ENCODE results near the gene EIF3L.
A peak's percentile ranks its signal among the peaks of the same experiment; 100 is the strongest.

The EIF3L gene

DNA sequence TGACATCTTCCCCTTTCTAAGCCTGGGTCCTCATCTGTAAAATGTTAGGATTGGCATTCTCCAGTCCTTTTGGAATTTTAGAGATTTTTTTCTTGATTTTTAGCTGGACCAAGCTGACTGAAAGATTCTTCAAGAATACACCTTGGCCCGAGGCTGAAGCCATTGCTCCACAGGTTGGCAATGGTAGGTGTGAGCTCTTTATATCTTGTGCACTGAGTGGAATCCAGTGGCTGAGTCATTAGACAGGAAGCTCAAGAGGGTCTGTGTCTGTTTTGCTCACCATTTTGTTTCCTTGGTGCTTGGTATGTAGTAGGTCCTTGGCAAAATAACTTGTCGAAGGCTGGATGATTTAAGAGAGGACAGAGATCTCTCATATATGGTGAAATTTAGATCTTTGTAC, 6.2 kb downstream of the EIF3L start:
- no peak for DNase-seq

DNA sequence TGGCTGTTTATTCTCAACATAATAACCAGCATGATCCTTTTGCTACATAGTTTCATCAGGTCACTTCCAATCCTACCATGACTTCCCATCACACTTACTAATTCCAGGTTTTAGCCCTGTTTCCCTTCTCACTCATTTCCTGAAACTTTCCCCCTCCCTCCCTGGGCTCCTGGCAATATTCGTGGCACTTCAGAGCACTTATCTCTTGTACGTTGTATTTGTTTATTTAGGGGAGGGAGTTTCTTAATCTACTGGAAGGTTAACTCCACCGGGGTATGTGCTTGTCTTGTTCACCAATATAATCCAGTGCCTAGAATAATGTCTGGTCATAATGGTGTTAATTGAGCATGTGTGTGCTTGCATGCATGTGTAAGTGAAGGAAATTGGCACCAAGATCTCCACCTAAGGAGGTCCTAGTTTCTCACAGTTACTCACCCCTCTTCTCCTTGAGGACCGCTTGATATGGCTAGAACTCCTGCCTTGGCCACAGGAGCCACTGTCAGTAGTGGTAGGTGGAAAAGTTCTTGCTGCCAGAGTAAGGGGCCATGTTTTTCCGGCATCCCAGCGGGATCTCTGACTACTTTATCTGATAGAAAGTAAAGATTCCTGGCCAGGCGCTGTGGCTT, 11.7 kb downstream of the EIF3L start:
- DNase-seq, result no peak

DNA sequence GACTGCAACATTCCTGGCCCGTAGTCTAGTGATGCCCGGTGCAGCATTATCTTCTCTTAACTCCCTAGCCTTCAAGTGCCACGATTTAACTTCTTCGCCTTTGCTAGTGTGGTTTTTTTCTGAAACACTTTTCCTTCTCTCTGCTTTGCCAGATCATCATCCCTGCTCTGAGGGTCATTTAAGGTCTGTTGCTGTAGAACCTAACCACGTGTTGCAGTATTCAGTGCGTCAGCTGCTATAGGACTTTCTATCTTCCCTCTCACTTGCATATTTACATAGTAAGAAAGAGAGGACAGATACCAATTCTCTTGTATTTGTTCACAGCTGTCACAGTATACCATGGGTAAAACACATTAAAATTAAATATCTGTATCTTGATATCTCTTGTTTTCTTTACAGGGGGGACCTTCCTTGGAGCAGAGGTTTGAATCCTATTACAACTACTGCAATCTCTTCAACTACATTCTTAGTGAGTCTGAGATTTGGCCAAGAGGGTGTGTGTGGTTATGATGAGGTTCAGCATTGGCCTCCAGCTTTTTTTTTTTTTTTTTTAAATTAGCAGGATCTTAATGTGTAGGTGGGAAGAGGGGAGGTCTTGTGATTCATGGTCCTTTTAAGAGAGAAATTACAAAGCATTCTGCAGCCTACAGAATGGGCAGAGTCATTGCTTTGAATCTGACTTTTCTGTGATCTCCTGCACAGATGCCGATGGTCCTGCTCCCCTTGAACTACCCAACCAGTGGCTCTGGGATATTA, 13.5 kb downstream of the EIF3L start:
- no peak for DNase-seq

DNA sequence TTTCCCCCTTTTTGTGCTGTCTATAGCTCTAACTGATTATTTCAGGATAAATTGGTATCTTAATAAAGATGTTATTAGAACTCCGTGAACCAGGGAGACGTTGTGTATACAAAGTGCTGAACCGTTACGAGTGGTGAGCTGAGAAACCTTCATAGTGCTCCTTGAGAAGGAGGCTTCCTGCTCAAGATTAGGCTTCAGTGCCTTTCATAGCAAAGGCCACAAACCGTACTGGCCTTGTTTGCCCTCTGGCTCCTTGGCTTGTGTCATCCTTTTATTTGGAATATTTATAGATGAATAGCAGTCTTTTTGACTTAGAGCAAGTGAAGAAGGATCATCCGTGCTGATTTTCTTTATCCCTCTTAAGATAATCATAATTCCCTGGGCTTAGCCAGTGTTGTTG, 16.3 kb downstream of the EIF3L start:
- DNase-seq, result no peak

DNA sequence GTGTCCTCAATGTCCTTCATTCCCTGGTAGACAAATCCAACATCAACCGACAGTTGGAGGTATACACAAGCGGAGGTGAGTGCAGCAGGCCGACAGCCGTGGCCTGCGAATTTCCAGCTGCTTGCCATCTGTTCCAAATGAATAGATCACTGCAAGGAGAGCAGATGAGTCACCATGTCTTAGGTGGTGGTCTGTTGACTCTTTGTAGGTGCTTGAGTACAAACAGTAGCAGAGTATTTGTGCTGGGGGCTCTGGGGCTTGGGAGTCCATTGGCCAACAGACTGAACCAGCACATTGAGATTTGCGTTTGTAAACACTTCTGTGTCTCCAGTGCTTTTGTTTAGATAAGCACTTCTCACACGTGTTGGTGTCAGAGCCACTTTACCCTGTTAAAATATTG, 21.1 kb downstream of the EIF3L start:
- DNase-seq, result no peak

DNA sequence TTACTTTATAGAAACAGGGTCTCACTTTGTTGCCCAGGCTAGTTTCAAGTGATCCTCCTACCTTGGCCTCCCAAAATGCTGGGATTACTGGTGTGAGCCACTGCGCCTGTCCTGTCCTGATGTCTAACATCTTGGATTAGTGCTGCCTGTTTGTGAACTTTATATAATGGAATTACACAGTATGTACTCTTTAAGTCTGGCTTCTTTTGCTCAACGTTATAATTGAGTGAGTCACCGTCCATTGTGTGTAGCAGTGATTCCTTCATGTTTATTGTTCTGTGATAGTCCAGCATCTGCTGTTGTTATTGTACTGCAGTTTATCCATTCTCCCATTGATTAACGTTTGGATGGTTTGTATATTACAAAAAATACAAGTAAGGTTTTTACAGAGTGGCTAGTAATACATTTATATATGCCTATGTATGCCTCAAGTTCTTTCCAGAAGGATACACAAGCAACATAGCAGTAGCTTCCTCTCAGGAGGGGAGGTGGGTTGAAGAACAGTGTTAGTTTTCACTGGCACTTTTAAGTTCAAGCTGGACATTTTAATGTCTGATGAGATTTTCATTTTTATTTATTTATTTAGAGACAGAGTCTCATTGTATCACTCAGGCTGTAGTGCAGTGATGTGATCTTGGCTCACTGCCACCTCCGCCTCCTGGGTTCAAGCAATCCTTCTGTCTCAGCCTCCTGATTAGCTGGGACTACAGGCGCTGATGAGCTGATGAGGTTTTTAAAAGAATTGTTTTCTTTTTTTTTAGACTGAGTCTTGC, 31.6 kb downstream of the EIF3L start:
- no peak for DNase-seq

DNA sequence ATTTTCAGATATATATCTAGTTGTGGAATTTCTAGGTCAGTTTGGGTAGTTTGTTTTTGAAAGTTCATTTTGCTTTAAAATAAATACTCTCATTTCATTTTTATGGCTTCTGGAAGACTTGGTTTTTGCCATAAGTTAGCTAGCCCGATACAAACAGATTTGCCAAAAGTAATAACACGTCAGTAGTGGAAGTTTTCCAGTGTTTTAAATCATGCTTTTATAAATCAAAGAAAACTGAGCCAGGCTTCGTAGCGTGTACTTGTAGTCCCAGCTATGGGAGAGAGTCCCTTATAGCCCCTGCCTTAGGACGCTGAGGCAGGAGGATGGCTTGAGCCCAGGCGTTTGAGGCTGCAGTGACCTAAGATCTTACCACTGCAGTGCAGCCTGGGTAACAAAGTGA, 35.2 kb downstream of the EIF3L start:
- no peak for DNase-seq

DNA sequence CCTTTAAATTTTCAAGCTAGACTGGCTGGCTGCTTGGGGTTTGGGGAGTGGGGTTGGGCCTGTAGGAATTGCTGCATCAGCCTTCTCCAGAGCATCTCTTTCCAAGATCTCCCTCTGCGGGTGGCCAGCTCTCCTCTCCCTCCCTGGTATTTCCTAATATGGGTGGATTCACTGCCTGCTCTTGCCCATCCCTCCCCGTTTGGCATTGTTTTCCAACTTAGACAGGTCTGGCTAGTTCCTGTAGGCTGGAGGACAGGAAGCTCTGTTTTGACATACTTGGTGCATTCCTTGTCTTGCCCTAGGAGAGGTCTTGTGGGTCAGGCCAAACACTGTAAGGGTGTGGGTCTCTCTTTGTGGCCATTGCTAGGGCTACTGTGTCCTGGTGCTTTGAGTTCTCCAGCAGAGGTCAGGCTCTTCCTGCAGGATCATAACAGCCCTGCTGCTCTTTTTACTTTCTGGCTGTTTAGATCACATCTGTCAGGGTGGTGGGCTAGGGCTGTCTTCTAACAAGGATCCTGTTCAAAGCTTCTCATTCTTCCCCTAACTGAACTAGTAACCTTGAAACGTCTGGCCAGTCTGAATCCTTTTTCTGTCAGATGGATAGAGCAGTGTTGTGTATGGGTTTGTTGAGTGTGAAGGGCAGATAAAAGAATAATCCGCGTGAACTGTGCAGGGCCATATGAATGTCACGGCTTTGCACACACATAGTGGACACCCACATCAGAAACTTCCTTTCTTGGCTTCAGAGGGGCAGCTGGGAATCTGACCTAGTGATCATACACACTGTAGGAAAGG, 38.6 kb downstream of the EIF3L start:
- no peak for DNase-seq

DNA sequence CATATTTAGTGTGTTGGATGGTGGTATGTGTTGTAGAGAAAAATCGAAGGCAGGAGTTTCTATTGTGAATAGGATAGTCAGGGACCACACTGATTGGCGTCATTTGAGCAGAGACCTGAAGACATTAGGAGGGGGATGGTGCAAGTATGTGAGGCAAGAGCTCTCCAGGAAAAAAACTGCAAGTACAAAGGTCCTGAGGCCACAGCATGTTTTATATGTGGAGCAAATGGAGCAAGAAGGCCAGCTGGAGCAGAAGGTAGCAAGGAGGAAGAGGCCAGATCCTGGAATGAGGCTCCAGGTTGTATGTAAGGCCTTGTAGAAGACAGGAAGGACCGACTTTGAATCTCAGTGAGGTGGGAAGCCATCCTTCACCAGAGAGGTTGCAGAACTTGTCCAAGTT, 42.7 kb downstream of the EIF3L start:
- no peak for DNase-seq

DNA sequence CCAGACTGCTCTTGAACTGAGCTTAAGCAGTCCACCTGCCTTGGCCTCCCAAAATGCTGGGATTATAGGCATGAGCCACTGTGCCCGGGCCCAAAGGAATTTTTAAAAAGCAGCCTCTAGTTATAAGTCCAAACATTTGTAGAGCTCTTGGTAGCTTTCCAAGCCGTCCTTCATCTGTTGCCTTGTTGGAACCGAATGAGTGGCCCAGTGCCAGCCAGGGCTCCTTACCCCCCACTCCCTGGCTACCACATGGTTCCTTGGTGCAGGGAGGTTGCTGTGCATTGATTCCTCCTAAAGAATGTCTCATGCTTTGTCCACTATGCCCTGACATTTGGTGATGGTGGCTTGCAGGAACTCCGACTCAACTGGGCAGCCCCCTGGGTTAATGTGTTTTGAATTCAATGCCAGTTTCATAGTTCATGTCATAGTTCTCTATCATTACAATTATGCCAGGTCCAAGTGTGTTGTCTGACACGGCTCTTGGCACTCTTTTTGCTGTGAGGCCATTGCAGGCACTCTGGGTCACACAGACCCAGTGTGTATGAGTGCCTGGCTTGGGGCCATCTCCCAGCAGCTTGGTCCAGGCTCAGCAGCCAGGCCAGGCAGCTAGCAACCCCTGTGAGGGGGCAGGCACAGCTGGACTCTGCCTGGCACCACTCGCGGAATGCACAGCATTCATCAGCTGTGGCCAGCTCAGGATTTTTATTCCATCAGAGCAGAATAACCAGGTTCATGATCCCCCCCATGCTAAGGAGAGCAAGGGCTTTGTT, 43.5 kb downstream of the EIF3L start:
- no peak for DNase-seq

DNA sequence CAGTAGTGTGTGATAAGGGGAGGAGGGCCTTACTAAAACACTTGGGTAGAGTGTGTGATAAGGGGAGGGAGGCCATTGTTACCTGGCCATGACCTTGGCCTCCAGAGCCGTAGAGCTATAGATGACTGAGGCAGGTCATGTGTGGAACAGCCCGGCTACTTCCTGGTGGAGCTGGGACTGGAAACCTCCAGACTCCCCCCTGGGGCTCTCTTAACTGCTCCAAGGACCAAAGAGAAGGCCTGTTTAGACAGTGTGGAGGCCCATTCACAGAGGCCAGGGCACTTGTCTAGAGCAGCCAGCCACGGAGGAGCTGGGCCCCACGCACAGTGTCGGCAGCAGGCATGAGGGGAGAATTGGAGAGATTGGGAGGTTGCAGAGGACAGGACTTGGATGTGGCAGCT, 44.4 kb downstream of the EIF3L start:
- no peak for DNase-seq

DNA sequence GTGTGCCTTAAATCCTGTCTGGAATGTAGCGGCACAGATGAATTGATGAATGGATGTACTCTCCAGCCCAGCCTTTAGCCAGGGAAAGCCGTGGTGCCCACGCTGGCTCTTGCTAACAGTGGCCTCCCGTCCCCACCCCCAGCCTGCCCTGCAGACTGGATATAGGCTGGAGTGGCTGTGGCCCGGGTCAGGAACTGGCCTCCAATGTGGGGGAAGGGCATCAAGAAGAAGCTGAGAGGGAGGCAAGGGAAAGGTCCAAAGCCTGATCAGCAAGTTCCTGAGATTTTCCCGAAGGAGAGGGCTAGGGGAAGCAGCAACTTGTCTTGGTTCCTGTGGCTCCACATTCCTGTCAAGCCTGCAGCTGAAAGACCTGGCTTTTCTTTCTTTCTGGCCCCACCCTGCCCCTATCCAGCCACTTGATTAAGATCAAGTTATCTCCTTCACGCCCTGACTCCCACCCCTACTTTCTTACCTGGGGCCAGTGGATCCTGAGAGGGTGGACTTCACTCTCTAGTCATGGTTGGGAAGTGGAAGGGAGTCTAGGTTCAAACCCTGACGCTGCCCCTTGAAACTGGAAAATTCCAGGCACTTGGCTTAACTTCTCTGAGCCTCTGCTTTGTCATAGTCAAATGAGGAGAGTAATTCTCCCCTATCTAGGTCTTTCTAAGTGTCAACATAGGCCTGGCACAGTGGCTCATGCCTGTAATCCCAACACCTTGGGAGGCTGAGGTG, 45.9 kb downstream of the EIF3L start:
- DNase-seq, result no peak

DNA sequence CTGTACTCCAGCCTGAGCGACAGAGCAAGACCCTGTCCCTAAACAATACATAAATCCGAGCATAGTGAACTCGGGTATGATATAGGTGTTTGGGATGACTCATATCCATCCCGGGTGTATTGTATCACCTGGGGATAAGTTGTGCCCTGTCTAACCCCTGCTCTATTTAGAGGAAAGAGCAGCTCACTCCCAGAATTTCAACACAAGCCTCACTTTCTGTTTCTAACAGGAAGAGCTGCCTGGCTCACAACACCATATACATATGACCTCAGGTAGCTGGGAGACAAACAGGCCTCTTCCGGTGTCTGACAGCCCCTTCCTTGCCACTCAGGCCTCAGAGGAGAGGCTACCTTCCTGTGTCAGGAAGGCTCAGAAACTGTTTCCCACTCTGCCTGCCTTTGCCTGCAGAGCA, 47.0 kb downstream of the EIF3L start:
- DNase-seq, result peak in 4 of 6 experiments; percentile 13 to 48 (median 42)

DNA sequence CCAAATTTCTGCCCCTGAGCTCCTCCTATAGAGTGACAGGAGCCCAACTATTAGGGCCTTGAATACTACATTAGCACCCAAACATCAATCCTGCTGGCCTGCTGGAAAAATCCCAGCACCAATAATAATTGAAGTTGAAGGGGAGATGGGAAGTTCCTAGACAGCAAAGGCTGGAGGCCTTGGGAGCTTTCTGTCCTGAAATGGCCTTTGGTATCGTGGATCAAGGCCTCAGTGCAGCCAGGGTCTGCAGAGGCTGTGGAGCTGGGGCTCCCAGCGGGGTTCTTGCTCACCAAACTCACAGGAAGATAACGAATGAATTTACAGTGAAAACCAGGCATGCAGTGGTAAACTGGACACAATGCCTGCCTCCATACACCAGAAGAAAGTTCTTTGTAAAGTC, 47.7 kb downstream of the EIF3L start:
- no peak for DNase-seq

DNA sequence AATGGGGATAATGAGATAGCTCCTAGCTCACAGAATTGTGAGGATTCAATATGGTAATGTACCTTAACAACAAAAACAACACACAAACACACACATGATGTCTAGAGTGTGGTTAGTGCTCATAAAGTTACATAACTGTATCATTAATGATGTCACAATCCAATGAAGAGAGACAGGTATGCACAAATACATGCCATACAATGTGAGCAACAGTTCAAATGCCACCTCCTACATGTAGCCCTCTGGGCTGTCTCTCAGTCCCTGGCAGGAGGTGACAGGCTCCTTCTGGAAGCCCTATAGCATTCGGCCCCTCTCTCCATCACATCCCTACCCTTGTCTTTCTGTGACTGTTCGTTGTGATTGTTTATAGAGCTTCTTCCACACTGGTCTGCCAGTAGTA, 48.6 kb downstream of the EIF3L start:
- no peak for DNase-seq

DNA sequence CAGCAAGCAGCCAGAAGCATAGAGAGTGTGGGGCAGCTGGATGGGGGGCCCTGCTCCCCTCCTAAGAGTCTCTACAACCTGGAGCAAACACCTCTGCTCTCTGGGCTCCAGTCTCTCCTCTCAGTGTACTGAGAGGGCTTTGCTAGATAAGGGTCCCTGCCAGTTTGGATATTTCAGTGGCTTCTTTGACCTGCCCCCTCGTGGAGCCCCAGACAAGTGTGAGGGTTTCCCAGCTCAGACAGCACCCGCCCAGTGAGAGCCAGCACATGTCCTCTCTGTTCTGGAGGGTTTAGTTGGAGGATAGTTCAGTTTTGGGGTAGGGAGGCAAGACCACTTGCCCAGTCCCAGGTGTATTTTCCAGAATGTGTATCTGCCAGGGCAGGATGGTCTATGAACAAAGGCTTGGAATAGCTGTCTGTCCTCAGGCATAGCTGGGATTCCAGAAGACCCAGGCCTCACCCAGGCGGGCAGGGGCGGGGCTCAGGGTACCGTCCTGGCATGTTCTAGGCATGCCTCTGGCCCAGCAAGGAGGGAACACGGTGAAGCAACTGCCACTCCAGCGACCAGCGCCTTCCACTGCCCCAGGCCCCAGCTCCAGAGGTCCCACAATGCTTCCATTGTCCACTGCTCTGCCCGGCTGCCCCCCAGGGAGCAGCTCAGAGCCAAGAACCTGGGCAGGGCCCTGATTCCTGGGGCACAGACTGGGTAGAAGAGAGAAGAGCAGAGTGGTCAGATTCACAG, 49.4 kb downstream of the EIF3L start:
- no peak for DNase-seq

DNA sequence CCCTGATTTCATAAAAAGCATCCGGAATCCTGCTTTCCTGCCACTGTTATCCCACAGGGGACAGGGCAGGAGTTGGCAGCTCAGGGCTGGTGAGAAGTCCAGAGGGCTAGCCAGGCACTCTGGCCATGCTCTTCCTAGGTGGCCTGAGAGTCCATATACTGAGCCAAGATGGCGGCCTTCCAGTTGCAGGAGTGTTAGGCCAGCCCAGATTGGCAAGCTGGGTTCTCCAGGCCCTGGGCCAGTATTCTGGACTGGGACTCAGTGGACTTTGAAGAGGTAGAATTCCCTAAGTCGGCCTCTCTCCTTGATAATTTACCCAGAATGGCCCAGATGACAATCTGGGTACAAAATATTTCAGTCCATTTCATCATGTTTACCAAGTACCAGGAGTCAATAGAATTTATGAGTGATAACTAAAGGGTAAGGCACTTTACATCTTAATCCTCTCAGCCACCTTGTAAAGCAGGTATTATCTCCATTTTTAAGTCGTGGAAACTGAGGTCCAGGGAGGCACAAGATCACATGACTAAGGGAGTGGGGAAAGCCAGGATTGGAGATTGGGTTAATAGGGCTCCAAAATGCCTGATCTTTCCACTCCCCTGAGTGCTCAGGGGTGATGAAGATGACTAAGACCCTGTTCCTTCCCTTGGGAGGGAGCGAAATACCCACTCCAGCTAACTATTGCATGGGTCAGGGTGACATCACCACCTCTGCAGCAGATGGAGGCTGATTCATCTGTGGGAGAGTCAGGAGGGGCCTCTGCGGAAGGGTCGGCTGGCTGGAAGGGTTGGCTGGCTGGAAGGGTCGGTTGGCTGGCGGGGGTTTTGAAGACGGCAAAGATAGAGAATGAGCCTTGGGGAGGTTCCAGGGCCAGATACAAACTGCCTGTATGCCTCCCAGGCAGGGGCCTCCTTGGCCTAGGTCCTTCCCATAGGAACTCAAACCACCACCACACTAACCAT, 55.6 kb downstream of the EIF3L start:
- no peak for DNase-seq

DNA sequence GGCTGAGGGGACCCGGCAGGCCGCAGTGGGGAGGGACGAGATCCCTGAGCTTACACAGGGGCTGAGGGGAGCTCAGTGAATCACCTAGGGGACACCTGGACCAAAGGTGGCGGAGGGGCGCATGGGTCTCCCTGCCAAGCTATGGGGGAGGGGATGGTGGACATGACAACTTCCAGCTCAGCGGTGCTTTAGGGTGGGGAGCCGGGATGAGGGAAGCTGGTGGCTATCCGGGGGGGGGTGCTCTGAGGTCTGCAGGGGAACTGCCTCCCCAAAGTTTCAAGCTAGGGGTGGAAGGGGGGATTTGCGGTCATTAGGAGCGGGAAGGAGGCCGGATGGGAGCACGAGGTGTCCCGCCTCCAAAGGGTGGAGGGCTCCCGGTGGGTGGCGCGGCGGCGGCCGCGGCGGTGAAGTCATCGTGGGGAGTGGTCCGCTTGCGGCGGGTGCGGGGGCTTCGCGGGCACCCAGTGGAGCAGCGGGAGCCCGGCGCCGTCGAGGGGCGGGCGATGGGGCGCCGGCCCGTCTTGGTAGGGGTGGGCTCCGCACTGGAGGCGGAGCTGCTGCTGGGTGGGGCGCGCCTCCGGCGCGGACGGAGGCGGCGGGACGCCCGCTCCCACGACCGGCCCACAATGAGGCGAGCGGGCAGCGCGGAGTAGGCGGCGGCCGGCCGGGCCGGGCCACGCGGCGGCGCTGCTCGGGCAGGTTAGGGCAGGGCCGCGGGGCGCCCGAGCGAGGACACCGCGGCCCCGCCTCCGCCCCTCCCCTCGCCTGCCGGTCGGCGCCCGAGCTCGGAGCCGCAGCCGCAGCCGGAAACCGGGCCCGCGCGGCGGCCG, 56.5 kb downstream of the EIF3L start, which contains the start of gene MICALL1:
TSS of gene MICALL1 (plus strand) at position 764 of the 830 bp plus-strand sequence. CDS start 126 bp downstream, outside the sequence.
- DNase-seq, result peak; percentile 28 to 58 (median 42)

Data from stimulated activated naive CD4-positive, alpha-beta T cell (primary cell).